Measurements from ENCODE around the gene SLC22A9.
"Not testable (repeated sequence)": the region's sequence is repeated elsewhere in the genome, so short reads cannot be mapped to it uniquely, and the experiment has no call there.

SLC22A9 gene
- 0 reads per million in 3 experiments for total RNA-seq

GRCh38 chr11:63369165-63369970 is at the start of gene SLC22A9:
SLC22A9 (plus strand) TSS chr11:63369785; CDS start chr11:63370057, 272 bp downstream.
- no peak for DNase-seq

- no peak for DNase-seq
Observed at GRCh38 chr11:63321723-63322122, 47.9 kb upstream of the SLC22A9 start.

GRCh38 chr11:63335089-63335488 is 34.5 kb upstream of the SLC22A9 start:
- not testable (repeated sequence) for DNase-seq

GRCh38 chr11:63337070-63337469 is 32.5 kb upstream of the SLC22A9 start:
- DNase-seq, result no peak

GRCh38 chr11:63343130-63343529 is 26.5 kb upstream of the SLC22A9 start:
- no peak for DNase-seq

GRCh38 chr11:63352144-63352543 is 17.4 kb upstream of the SLC22A9 start:
- no peak for DNase-seq

- no peak for DNase-seq
Observed at GRCh38 chr11:63362196-63362793, 7.3 kb upstream of the SLC22A9 start.

GRCh38 chr11:63369971-63370588 is 495 bp downstream of the SLC22A9 start:
- no peak for DNase-seq

GRCh38 chr11:63371396-63371795 is 1.8 kb downstream of the SLC22A9 start:
- DNase-seq, result no peak

- DNase-seq, result no peak
Observed at GRCh38 chr11:63375434-63375833, 5.8 kb downstream of the SLC22A9 start.

GRCh38 chr11:63380130-63380529 is 10.5 kb downstream of the SLC22A9 start:
- DNase-seq, result no peak

- DNase-seq, result no peak
Observed at GRCh38 chr11:63395697-63396096, 26.1 kb downstream of the SLC22A9 start.

- DNase-seq, result no peak
Observed at GRCh38 chr11:63404161-63404935, 34.8 kb downstream of the SLC22A9 start.

GRCh38 chr11:63405114-63405513 is 35.5 kb downstream of the SLC22A9 start:
- no peak for DNase-seq

GRCh38 chr11:63406458-63406857 is 36.9 kb downstream of the SLC22A9 start:
- no peak for DNase-seq

GRCh38 chr11:63417174-63417852 is 47.7 kb downstream of the SLC22A9 start:
- DNase-seq, result no peak

- no peak for DNase-seq
Observed at GRCh38 chr11:63427971-63428508, 58.5 kb downstream of the SLC22A9 start.

GRCh38 chr11:63430731-63431130 is 61.1 kb downstream of the SLC22A9 start:
- DNase-seq, result not testable (repeated sequence)

GRCh38 chr11:63435351-63435750 is 65.8 kb downstream of the SLC22A9 start:
- not testable (repeated sequence) for DNase-seq

GRCh38 chr11:63435831-63436230 is 66.2 kb downstream of the SLC22A9 start:
- not testable (repeated sequence) for DNase-seq

- no peak for DNase-seq
Observed at GRCh38 chr11:63443714-63444113, 74.1 kb downstream of the SLC22A9 start.

- no peak for DNase-seq
Observed at GRCh38 chr11:63444160-63444559, 74.6 kb downstream of the SLC22A9 start.

All from central memory CD4-positive, alpha-beta T cell (primary cell).